Measurements from ENCODE around the gene CPTP. TPM values are rescaled to one million over a fixed set of nuclear protein-coding genes. Genes with fewer than 3 reads are reported as not detected.

Gene CPTP
- polyA plus RNA-seq, 3 donors = 6.4 to 7.7 (median 7.4) TPM

DNA sequence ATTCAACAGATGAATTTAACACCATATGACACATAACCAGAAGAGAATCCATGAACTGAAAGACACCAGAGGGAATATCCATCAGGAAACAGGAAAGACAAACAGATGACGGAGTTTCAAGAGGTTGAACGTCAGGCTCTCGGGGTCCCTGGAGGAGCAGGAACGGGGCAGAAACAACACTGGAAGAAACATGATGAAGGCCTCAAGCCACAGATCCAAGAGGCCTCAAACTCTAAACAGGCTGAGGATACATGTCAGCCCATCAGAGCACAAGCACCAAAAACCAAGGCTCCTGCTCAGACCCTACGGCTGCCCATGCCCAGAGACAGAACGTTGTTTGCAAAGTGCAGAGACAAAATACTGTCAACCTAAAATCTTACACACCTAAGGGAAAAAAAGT is 7.2 kb upstream of the CPTP start:
- Mint-ChIP-seq H3K27ac (peak overlapping the region in 1 of 7 donors; percentile 11), H3K4me1 (peaks cover 5% of the 10 kb centered on the region), H3K27me3 (ENCODE audit: low read depth in 3 of 3) (no peaks in the 10 kb centered on the region), H3K36me3 (peaks cover 48 to 76% of the 10 kb centered on the region in 2 donors), H3K9me3 (no peaks in the 10 kb centered on the region), H3K4me3 (no peak overlapping the region)
- no peak overlapping the region for H3K27ac ChIP-seq (ENCODE audit: low read depth in 1 of 2, low read length in 2 of 2)
- H3K9ac ChIP-seq (ENCODE audit: insufficient read depth, low read length, poor library complexity, severe bottlenecking) = no peak overlapping the region
- no peaks in the 10 kb centered on the region for H3K4me1 ChIP-seq (ENCODE audit: control insufficient read depth in 1 of 2, insufficient read depth in 2 of 2, low read length in 2 of 2)
- no peak for DNase-seq
- no peak overlapping the region for H3K4me3 ChIP-seq (replicated peaks in 1 of 3; ENCODE audit: low read depth in 2 of 3, low read length in 3 of 3)
- peaks cover 24% of the 10 kb centered on the region for H3K79me2 ChIP-seq (ENCODE audit: insufficient read depth, low read length)
- H4K20me1 ChIP-seq (ENCODE audit: insufficient read depth, low read length) = peaks cover 77% of the 10 kb centered on the region
- H2AFZ ChIP-seq (ENCODE audit: insufficient read depth, low read depth, low read length, poor library complexity, severe bottlenecking) = no peak overlapping the region
- 97% methylated on average over 5 of the region's 6 CpGs for WGBS (ENCODE audit: insufficient coverage)
- peaks cover 60 to 78% of the 10 kb centered on the region in 2 donors for H3K36me3 ChIP-seq (replicated peaks in 1 of 2; ENCODE audit: control insufficient read depth in 1 of 2, insufficient read depth in 2 of 2, low read length in 2 of 2)
- no peaks in the 10 kb centered on the region for H3K9me3 ChIP-seq (replicated peaks in 1 of 2; ENCODE audit: control insufficient read depth in 1 of 2, insufficient read depth in 1 of 2, low read length in 2 of 2)
- H3K4me2 ChIP-seq (replicated peaks; ENCODE audit: extremely low read depth, low read length, poor library complexity, severe bottlenecking) = no peak overlapping the region
- TF ChIP-seq CTCF (IDR thresholded peaks at IDR 0.05) = no peak
- intact Hi-C loops (cut with micrococcal nuclease) = no loop called here
- no peaks in the 10 kb centered on the region for H3K27me3 ChIP-seq (ENCODE audit: control insufficient read depth in 2 of 2, insufficient read depth in 2 of 2, low read length in 2 of 2)

- Histone ChIP-seq H3K27ac (ENCODE audit: low read depth in 1 of 2, low read length in 2 of 2) (no peak overlapping the region), H4K20me1 (ENCODE audit: insufficient read depth, low read length) (peaks cover 78% of the 10 kb centered on the region), H3K27me3 (ENCODE audit: control insufficient read depth in 2 of 2, insufficient read depth in 2 of 2, low read length in 2 of 2) (no peaks in the 10 kb centered on the region), H3K36me3 (replicated peaks in 1 of 2; ENCODE audit: control insufficient read depth in 1 of 2, insufficient read depth in 2 of 2, low read length in 2 of 2) (peaks cover 55 to 70% of the 10 kb centered on the region in 2 donors), H3K4me1 (ENCODE audit: control insufficient read depth in 1 of 2, insufficient read depth in 2 of 2, low read length in 2 of 2) (peaks cover 4% of the 10 kb centered on the region in 2 donors), H3K79me2 (ENCODE audit: insufficient read depth, low read length) (peaks cover 30% of the 10 kb centered on the region), H3K9ac (ENCODE audit: insufficient read depth, low read length, poor library complexity, severe bottlenecking) (no peak overlapping the region), H3K4me3 (replicated peaks in 1 of 3; ENCODE audit: low read depth in 2 of 3, low read length in 3 of 3) (no peak overlapping the region), H3K9me3 (replicated peaks in 1 of 2; ENCODE audit: control insufficient read depth in 1 of 2, insufficient read depth in 1 of 2, low read length in 2 of 2) (no peaks in the 10 kb centered on the region), H2AFZ (ENCODE audit: insufficient read depth, low read depth, low read length, poor library complexity, severe bottlenecking) (no peak overlapping the region), H3K4me2 (replicated peaks; ENCODE audit: extremely low read depth, low read length, poor library complexity, severe bottlenecking) (no peak overlapping the region)
- no CpG with 5 or more reads among the region's 9 CpGs for WGBS (ENCODE audit: insufficient coverage)
- DNase-seq = no peak
- no peaks in the 10 kb centered on the region for H3K27me3 Mint-ChIP-seq (ENCODE audit: low read depth in 3 of 3)
- H3K27ac Mint-ChIP-seq = peak overlapping the region in 3 of 7 donors; percentile 5 to 40 (median 37)
- H3K4me3 Mint-ChIP-seq = no peak overlapping the region
- peaks cover 42 to 70% of the 10 kb centered on the region in 2 donors for H3K36me3 Mint-ChIP-seq
- no peak for TF ChIP-seq CTCF (IDR thresholded peaks at IDR 0.05)
- H3K4me1 Mint-ChIP-seq = peaks cover 9% of the 10 kb centered on the region
- no peaks in the 10 kb centered on the region for H3K9me3 Mint-ChIP-seq
- intact Hi-C loops (cut with micrococcal nuclease) = no loop called here
Observed at GRCh38 chr1:1318131-1318652, 6.4 kb upstream of the CPTP start.
